HepG2 (cell line): ENCODE measurements around the gene FMOD. TPM values are rescaled to one million over a fixed set of nuclear protein-coding genes. Genes with fewer than 3 reads are reported as not detected.

Experiments
- ETV5 ChIP-seq: IDR thresholded peaks from 2 replicates; pipeline ENCODE4 v1.6.1; 2018; ENCODE audit warnings: missing biosample characterization, missing genetic modification reagents, inconsistent platforms, borderline replicate concordance
- JUN ChIP-seq: sonication (generic); formaldehyde crosslinking; IDR thresholded peaks from 2 replicates; pipeline ENCODE4 v1.4.0; 2020; ENCODE audit warnings: mild to moderate bottlenecking, missing genetic modification reagents
- MBD4 ChIP-seq: IDR thresholded peaks from 2 replicates; pipeline ENCODE4 v1.6.1; 2012; ENCODE audit warnings: low read length, inconsistent platforms, borderline replicate concordance
- RBAK ChIP-seq: sonication (generic); formaldehyde crosslinking; IDR thresholded peaks from 2 replicates; pipeline ENCODE4 v1.5.1; 2020; ENCODE audit warnings: mild to moderate bottlenecking, missing genetic modification reagents
- ZFP41 ChIP-seq: sonication (generic); formaldehyde crosslinking; IDR thresholded peaks from 2 replicates; pipeline ENCODE4 v1.4.0; 2020; ENCODE audit warnings: mild to moderate bottlenecking, missing genetic modification reagents, borderline replicate concordance
- ZFX ChIP-seq: sonication (generic); formaldehyde crosslinking; IDR thresholded peaks from 2 replicates; pipeline ENCODE4 v1.4.0; 2020; ENCODE audit warnings: mild to moderate bottlenecking, low read depth, missing genetic modification reagents, moderate library complexity
- ZNF280B ChIP-seq: sonication (generic); formaldehyde crosslinking; IDR thresholded peaks from 2 replicates; pipeline ENCODE4 v1.5.0; 2020; ENCODE audit warnings: missing genetic modification reagents, mild to moderate bottlenecking, borderline replicate concordance
- ZNF318 ChIP-seq: sonication (generic); formaldehyde crosslinking; IDR thresholded peaks from 2 replicates; pipeline ENCODE4 v1.4.0; 2020; ENCODE audit warnings: mild to moderate bottlenecking, missing genetic modification reagents
- ZNF605 ChIP-seq: sonication (generic); formaldehyde crosslinking; IDR thresholded peaks from 2 replicates; pipeline ENCODE4 v1.8.0; 2022; ENCODE audit warnings: mild to moderate bottlenecking, missing genetic modification reagents
- ZNF619 ChIP-seq: sonication (generic); formaldehyde crosslinking; IDR thresholded peaks from 2 replicates; pipeline ENCODE4 v1.4.0; 2020; ENCODE audit warnings: mild to moderate bottlenecking, missing genetic modification reagents
- ZNF687 ChIP-seq: sonication (generic); formaldehyde crosslinking; IDR thresholded peaks from 2 replicates; pipeline ENCODE4 v1.5.1; 2020; ENCODE audit warnings: mild to moderate bottlenecking, missing genetic modification reagents, moderate library complexity
- ZSCAN21 ChIP-seq: sonication (generic); formaldehyde crosslinking; IDR thresholded peaks from 2 replicates; pipeline ENCODE4 v1.8.0; 2022; ENCODE audit warnings: mild to moderate bottlenecking, missing genetic modification reagents, moderate library complexity, borderline replicate concordance
- ZZZ3 ChIP-seq: sonication (generic); formaldehyde crosslinking; IDR thresholded peaks from 2 replicates; pipeline ENCODE4 v1.4.0; 2020; ENCODE audit warnings: missing genetic modification reagents, mild to moderate bottlenecking, borderline replicate concordance
- polyA plus RNA-seq, 8 experiments: library from polyadenylated mRNA; depleted of rRNA in 3 of 8; stranded (reverse) in 7 of 8; unstranded in 1 of 8; fragments of >200 nt; fragmentation: Illumina TruSeq in 4 of 8; extraction: Trizol in 4 of 8; gene quantifications; 2 replicates each; pipeline versions ENCODE4 v1.2.1 to v1.2.3, GENCODE V29; 2011 to 2016; ENCODE audit warnings: low read depth in 4 of 8, missing spikeins in 1 of 8, mixed read lengths in 1 of 8; ENCODE audit not compliant: insufficient read depth in 1 of 8
- total RNA-seq, 5 experiments: library from RNA; depleted of rRNA; stranded (reverse); fragments of >200 nt; fragmentation: Illumina TruSeq; extraction: Trizol; gene quantifications; 2 replicates each; pipeline ENCODE4 v1.2.3, GENCODE V29; 2016; ENCODE audit warnings: low read depth in 1 of 5

Gene FMOD
- total and polyA plus RNA-seq, 2 of the 13 experiments (the other 11 are each of a cell fraction or from before 2014, with no cell fraction given) = 0.08 TPM; not detected in 1

- TF ChIP-seq ZFP41 (0 out of 2 replicates have a peak, but pooled peaks have one; percentile 42), ZNF619 (CRISPR knock-in tag) (no peak), JUN (CRISPR knock-in tag) (no peak), ETV5 (no peak), RBAK (CRISPR knock-in tag) (no peak), ZFX (CRISPR knock-in tag) (peak; percentile 56; the same call in 1 of the 2 replicates), ZZZ3 (no peak), ZNF318 (CRISPR knock-in tag) (no peak), MBD4 (no peak), ZNF687 (peak; percentile 77), ZSCAN21 (no peak), ZNF605 (CRISPR knock-in tag) (0 out of 2 replicates have a peak, but pooled peaks have one; percentile 37), ZNF280B (CRISPR knock-in tag) (peak; percentile 50; the same call in 1 of the 2 replicates)
Measured at GRCh38 chr1:203327684-203328457, 23.1 kb downstream of the FMOD start (continued).
